HFFc6 (cell line): Measurements from ENCODE around the gene BRME1. TPM values are rescaled to one million over a fixed set of nuclear protein-coding genes. Genes with fewer than 3 reads are reported as not detected.

ENCODE experiments used
- DNase-seq: peaks from one replicate; pipeline ENCODE4 v3.0.0-alpha.2; 2018
- H3K27ac Mint-ChIP-seq: 2 replicates; pipeline ENCODE4 v1.8.0; 2020; ENCODE audit warnings: mild to moderate bottlenecking, mixed read lengths
- H3K27me3 Mint-ChIP-seq: 2 replicates; pipeline ENCODE4 v1.8.0; 2021; ENCODE audit warnings: mild to moderate bottlenecking, moderate library complexity, mixed read lengths; ENCODE audit not compliant: insufficient read depth
- H3K36me3 Mint-ChIP-seq: 2 replicates; pipeline ENCODE4 v1.8.0; 2021; ENCODE audit warnings: low read depth, mixed read lengths
- H3K4me1 Mint-ChIP-seq: 2 replicates; pipeline ENCODE4 v1.8.0; 2020; ENCODE audit warnings: low read depth, mixed read lengths
- H3K4me3 Mint-ChIP-seq: 2 replicates; pipeline ENCODE4 v1.8.0; 2020; ENCODE audit warnings: mild to moderate bottlenecking, moderate library complexity, mixed read lengths
- H3K9me3 Mint-ChIP-seq: 2 replicates; pipeline ENCODE4 v1.8.0; 2020; ENCODE audit warnings: mild to moderate bottlenecking, mixed read lengths
- total RNA-seq, 6 experiments: library from RNA; stranded (reverse); fragmentation: NEBNext Ultra II Directional; extraction: Animal tissue kit (Norgen Biotek cat#: 25700); gene quantifications; 2 replicates in 1 of 6; 3 replicates in 5 of 6; pipeline ENCODE4 v1.2.3, GENCODE V29; 2021
- TF ChIP-seq, protein P1 (sequence below): fragments of 200-600 bp; sonication (generic); IDR thresholded peaks from 2 replicates; pipeline ENCODE4 v1.5.0; 2021; ENCODE audit warnings: antibody characterized with exemption, mild to moderate bottlenecking

The BRME1 gene
- total RNA-seq, 6 experiments from 2014 or later: 0.37 to 0.67 (median 0.55) TPM

DNA sequence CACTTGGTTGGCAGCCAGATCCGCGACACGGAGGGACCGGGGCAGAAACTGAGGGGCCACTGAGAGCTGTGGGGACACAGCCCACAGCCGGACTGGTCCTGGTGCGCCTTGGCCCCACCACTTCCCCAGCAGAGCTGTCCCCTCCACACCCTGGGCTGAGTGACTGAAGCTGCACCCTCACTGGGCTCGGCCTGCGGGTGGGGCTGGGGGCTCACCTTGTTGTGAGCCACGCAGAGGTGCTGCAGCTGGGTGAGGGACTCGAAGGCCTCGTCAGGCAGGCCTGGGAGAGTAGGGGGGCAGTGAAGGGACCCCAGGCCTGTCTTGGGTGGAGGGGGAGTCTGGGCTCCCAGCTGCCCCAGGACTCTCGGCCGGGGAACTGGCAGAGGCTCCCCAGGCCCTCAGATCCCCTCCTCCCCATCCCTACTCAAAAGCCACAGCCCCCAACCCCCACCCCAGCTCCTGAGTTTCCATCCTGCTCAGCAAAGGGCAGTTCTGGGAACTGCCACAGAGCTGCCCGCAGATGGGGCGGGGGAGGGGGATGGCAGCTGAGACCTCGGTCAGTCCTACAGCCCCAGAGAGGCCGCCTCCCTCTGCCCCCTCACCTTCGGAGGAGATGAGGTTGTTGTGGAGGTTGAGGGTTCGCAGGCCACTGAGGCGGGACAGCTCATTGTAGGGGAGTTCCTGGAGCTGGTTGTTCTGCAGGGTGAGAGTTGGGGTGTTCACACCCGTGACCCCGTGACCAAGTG, 30.0 kb upstream of the BRME1 start:
- H3K4me3 Mint-ChIP-seq: no peak overlapping the region
- DNase-seq: no peak
- no peak overlapping the region for H3K27ac Mint-ChIP-seq
- peaks cover 11% of the 10 kb centered on the region for H3K4me1 Mint-ChIP-seq
- H3K36me3 Mint-ChIP-seq: no peaks in the 10 kb centered on the region
- TF ChIP-seq, protein P1, sequence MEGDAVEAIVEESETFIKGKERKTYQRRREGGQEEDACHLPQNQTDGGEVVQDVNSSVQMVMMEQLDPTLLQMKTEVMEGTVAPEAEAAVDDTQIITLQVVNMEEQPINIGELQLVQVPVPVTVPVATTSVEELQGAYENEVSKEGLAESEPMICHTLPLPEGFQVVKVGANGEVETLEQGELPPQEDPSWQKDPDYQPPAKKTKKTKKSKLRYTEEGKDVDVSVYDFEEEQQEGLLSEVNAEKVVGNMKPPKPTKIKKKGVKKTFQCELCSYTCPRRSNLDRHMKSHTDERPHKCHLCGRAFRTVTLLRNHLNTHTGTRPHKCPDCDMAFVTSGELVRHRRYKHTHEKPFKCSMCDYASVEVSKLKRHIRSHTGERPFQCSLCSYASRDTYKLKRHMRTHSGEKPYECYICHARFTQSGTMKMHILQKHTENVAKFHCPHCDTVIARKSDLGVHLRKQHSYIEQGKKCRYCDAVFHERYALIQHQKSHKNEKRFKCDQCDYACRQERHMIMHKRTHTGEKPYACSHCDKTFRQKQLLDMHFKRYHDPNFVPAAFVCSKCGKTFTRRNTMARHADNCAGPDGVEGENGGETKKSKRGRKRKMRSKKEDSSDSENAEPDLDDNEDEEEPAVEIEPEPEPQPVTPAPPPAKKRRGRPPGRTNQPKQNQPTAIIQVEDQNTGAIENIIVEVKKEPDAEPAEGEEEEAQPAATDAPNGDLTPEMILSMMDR: no peak
- no peaks in the 10 kb centered on the region for H3K27me3 Mint-ChIP-seq
- no peaks in the 10 kb centered on the region for H3K9me3 Mint-ChIP-seq

GRCh38 chr19:13934785-13935109, 28.8 kb upstream of the BRME1 start:
- no peak overlapping the region for H3K27ac Mint-ChIP-seq
- no peaks in the 10 kb centered on the region for H3K27me3 Mint-ChIP-seq
- peaks cover 11% of the 10 kb centered on the region for H3K4me1 Mint-ChIP-seq
- H3K4me3 Mint-ChIP-seq: no peak overlapping the region
- TF ChIP-seq, protein P1: no peak
- H3K36me3 Mint-ChIP-seq: no peaks in the 10 kb centered on the region
- no peak for DNase-seq
- H3K9me3 Mint-ChIP-seq: no peaks in the 10 kb centered on the region

- H3K4me3 Mint-ChIP-seq: no peak overlapping the region
- H3K27me3 Mint-ChIP-seq: no peaks in the 10 kb centered on the region
- TF ChIP-seq, protein P1: no peak
- peaks cover 5% of the 10 kb centered on the region; the same call in 1 of the 2 replicates for H3K36me3 Mint-ChIP-seq
- no peak for DNase-seq
- no peaks in the 10 kb centered on the region for H3K9me3 Mint-ChIP-seq
- peaks cover 6% of the 10 kb centered on the region; the same call in 1 of the 2 replicates for H3K4me1 Mint-ChIP-seq
- no peak overlapping the region for H3K27ac Mint-ChIP-seq
Observed at GRCh38 chr19:13932911-13933393, 27.0 kb upstream of the BRME1 start.

DNA sequence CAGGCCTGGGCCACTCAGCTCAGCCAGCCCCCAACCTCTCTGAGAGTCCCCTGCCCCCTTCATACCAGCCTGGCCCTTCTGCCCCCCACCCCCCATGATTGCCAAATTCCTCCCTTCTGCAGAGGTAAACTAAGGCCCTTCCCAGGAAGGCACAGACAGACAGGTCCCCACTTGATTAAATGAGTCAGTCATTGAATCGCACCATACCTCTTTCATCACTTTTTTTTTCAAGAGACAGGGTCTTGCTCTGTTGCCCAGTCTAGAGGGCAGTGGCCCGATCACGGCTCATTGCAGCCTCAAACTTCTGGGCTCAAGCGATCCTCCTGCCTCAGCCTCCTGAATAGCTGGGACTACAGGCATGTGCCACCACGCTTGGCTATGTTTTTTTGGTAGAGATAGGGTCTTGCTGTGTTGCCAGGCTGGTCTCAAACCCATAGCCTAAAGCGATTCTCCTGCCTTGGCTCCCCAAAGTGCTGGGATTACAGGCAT, 26.3 kb upstream of the BRME1 start:
- H3K4me1 Mint-ChIP-seq: peaks cover under 1% of the 10 kb centered on the region; the same call in 1 of the 2 replicates
- H3K36me3 Mint-ChIP-seq: peaks cover 8% of the 10 kb centered on the region
- no peak overlapping the region for H3K4me3 Mint-ChIP-seq
- H3K27ac Mint-ChIP-seq: no peak overlapping the region
- H3K9me3 Mint-ChIP-seq: no peaks in the 10 kb centered on the region
- no peak for DNase-seq
- no peaks in the 10 kb centered on the region for H3K27me3 Mint-ChIP-seq
- TF ChIP-seq, protein P1: no peak

DNA sequence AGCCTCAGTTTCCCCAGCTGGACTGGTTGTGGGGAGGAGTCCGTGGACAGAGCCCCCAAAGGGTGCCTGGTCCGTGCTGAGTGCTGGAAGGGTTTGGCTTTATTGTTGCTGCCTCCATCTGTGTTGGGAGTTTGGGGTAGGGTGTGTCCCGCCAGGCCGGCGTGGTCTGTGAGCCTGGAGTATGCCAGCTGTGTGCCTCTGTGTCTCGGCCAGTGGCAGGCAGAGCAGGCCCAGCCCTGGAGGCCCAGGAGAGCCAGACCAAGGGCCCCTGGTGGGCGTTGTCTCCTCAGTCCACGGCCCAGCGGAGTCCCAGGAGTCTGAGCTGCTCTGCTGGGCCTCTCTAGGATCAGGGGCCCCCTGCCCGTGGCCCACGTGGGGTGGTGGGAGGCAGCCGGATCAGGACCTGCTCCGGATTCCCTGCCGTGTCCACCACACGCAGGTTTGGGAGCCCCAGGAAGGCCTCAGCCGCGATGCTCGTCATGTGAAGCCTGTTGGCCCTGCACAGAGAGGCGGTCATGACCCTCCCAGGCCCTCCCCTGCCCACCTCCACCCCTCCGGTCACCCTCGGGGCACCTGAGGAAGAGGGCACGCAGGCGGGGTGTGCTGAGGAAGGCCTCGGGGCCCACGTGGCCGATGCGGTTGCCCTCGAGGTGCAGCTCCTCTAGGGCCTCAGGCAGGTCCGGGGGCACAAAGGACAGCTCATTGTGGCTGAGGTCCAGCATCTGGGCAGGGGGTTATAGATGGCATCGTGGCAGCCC, 25.7 kb upstream of the BRME1 start:
- Mint-ChIP-seq H3K4me3 (no peak overlapping the region), H3K4me1 (no peaks in the 10 kb centered on the region), H3K9me3 (no peaks in the 10 kb centered on the region), H3K27me3 (no peaks in the 10 kb centered on the region), H3K27ac (no peak overlapping the region), H3K36me3 (peaks cover 14% of the 10 kb centered on the region)
- TF ChIP-seq, protein P1: no peak
- DNase-seq: no peak
